Activated CD4-positive, alpha-beta T cell treated with anti-CD3 and anti-CD28 coated beads, Interleukin-2, amount 10 ng/mL, durations not matched to agents 24 days and 14 days (primary cell): Measurements from ENCODE around the gene COL23A1. TPM values are rescaled to one million over a fixed set of nuclear protein-coding genes. Genes with fewer than 3 reads are reported as not detected.

ENCODE experiments used
- DNase-seq: peaks from one replicate; pipeline ENCODE4 v3.0.0; 2022
- H3K27ac Mint-ChIP-seq: one replicate; pipeline ENCODE4 v1.8.0; 2022; ENCODE audit warnings: mild to moderate bottlenecking, mixed read lengths
- H3K27me3 Mint-ChIP-seq: one replicate; pipeline ENCODE4 v1.8.0; 2022; ENCODE audit warnings: mixed read lengths
- H3K36me3 Mint-ChIP-seq: one replicate; pipeline ENCODE4 v1.8.0; 2022; ENCODE audit warnings: low read depth, mild to moderate bottlenecking, mixed read lengths
- H3K4me1 Mint-ChIP-seq: one replicate; pipeline ENCODE4 v1.8.0; 2021; ENCODE audit warnings: mixed read lengths
- H3K4me3 Mint-ChIP-seq: one replicate; pipeline ENCODE4 v1.8.0; 2022; ENCODE audit warnings: mild to moderate bottlenecking, moderate library complexity, mixed read lengths
- H3K9me3 Mint-ChIP-seq: one replicate; pipeline ENCODE4 v1.8.0; 2021; ENCODE audit warnings: mixed read lengths
- intact Hi-C: fragments of 100-400 bp; cut with micrococcal nuclease; formaldehyde crosslinking; loops from one replicate; pipeline ENCODE4 v1.15.1; 2023
- total RNA-seq: library from RNA; stranded (reverse); gene quantifications from 2 replicates; pipeline ENCODE4 v1.2.3, GENCODE V29; 2022

Gene COL23A1
- total RNA-seq, 1 donor from 2014 or later: 0.07 TPM

GRCh38 chr5:178340187-178340586, 250.0 kb downstream of the COL23A1 start:
- Mint-ChIP-seq H3K27me3 (peaks cover 2% of the 10 kb centered on the region), H3K27ac (no peak overlapping the region), H3K4me1 (no peaks in the 10 kb centered on the region), H3K9me3 (no peaks in the 10 kb centered on the region), H3K36me3 (no peaks in the 10 kb centered on the region), H3K4me3 (no peak overlapping the region)
- DNase-seq: no peak
- intact Hi-C loops: no loop called here

- peaks cover 2% of the 10 kb centered on the region for H3K27me3 Mint-ChIP-seq
- H3K27ac Mint-ChIP-seq: no peak overlapping the region
- no peaks in the 10 kb centered on the region for H3K36me3 Mint-ChIP-seq
- no peak overlapping the region for H3K4me3 Mint-ChIP-seq
- no peaks in the 10 kb centered on the region for H3K9me3 Mint-ChIP-seq
- H3K4me1 Mint-ChIP-seq: no peaks in the 10 kb centered on the region
- intact Hi-C loops: no loop called here
- DNase-seq: no peak
Measured at GRCh38 chr5:178339272-178339671, 250.9 kb downstream of the COL23A1 start.

GRCh38 chr5:178338750-178339144, 251.4 kb downstream of the COL23A1 start:
- H3K4me1 Mint-ChIP-seq: no peaks in the 10 kb centered on the region

GRCh38 chr5:178338126-178338749, 252.0 kb downstream of the COL23A1 start:
- no peaks in the 10 kb centered on the region for H3K4me1 Mint-ChIP-seq
- no peaks in the 10 kb centered on the region for H3K36me3 Mint-ChIP-seq
- no peak overlapping the region for H3K27ac Mint-ChIP-seq

More at GRCh38 chr5:178338750-178339144, 251.4 kb downstream of the COL23A1 start:
- DNase-seq: no peak
- H3K27ac Mint-ChIP-seq: no peak overlapping the region
- H3K36me3 Mint-ChIP-seq: no peaks in the 10 kb centered on the region
- H3K4me3 Mint-ChIP-seq: no peak overlapping the region
- H3K9me3 Mint-ChIP-seq: no peaks in the 10 kb centered on the region
- intact Hi-C loops: no loop called here
- peaks cover 2% of the 10 kb centered on the region for H3K27me3 Mint-ChIP-seq

GRCh38 chr5:178337334-178337741, 252.9 kb downstream of the COL23A1 start:
- no peak for DNase-seq
- no peaks in the 10 kb centered on the region for H3K27me3 Mint-ChIP-seq

More at GRCh38 chr5:178338126-178338749, 252.0 kb downstream of the COL23A1 start:
- H3K9me3 Mint-ChIP-seq: no peaks in the 10 kb centered on the region
- DNase-seq: no peak
- no peak overlapping the region for H3K4me3 Mint-ChIP-seq
- peaks cover 2% of the 10 kb centered on the region for H3K27me3 Mint-ChIP-seq
- intact Hi-C loops: no loop called here

GRCh38 chr5:178336889-178337288, 253.3 kb downstream of the COL23A1 start:
- H3K27ac Mint-ChIP-seq: no peak overlapping the region
- no peak overlapping the region for H3K4me3 Mint-ChIP-seq
- intact Hi-C loops: no loop called here
- DNase-seq: no peak
- no peaks in the 10 kb centered on the region for H3K9me3 Mint-ChIP-seq
- no peaks in the 10 kb centered on the region for H3K27me3 Mint-ChIP-seq
- H3K4me1 Mint-ChIP-seq: no peaks in the 10 kb centered on the region
- H3K36me3 Mint-ChIP-seq: no peaks in the 10 kb centered on the region

More at GRCh38 chr5:178337334-178337741, 252.9 kb downstream of the COL23A1 start:
- Mint-ChIP-seq H3K4me3 (no peak overlapping the region), H3K27ac (no peak overlapping the region), H3K36me3 (no peaks in the 10 kb centered on the region), H3K9me3 (no peaks in the 10 kb centered on the region), H3K4me1 (no peaks in the 10 kb centered on the region)
- intact Hi-C loops: no loop called here

- no peaks in the 10 kb centered on the region for H3K27me3 Mint-ChIP-seq
- no peaks in the 10 kb centered on the region for H3K36me3 Mint-ChIP-seq
- DNase-seq: no peak
- H3K4me1 Mint-ChIP-seq: peaks cover 4% of the 10 kb centered on the region
- no peaks in the 10 kb centered on the region for H3K9me3 Mint-ChIP-seq
- no peak overlapping the region for H3K4me3 Mint-ChIP-seq
- no peak overlapping the region for H3K27ac Mint-ChIP-seq
- intact Hi-C loops: no loop called here
Measured at GRCh38 chr5:178335302-178336030, 254.7 kb downstream of the COL23A1 start.

- no peaks in the 10 kb centered on the region for H3K27me3 Mint-ChIP-seq
- no peaks in the 10 kb centered on the region for H3K36me3 Mint-ChIP-seq
- no peak for DNase-seq
- H3K4me1 Mint-ChIP-seq: peaks cover 4% of the 10 kb centered on the region
- intact Hi-C loops: no loop called here
- H3K9me3 Mint-ChIP-seq: no peaks in the 10 kb centered on the region
- H3K27ac Mint-ChIP-seq: no peak overlapping the region
- no peak overlapping the region for H3K4me3 Mint-ChIP-seq
Measured at GRCh38 chr5:178334861-178335260, 255.3 kb downstream of the COL23A1 start.

- H3K36me3 Mint-ChIP-seq: no peaks in the 10 kb centered on the region
- intact Hi-C loops: no loop called here
- no peak for DNase-seq
- no peak overlapping the region for H3K27ac Mint-ChIP-seq
- no peak overlapping the region for H3K4me3 Mint-ChIP-seq
- peaks cover 4% of the 10 kb centered on the region for H3K4me1 Mint-ChIP-seq
- no peaks in the 10 kb centered on the region for H3K27me3 Mint-ChIP-seq
- H3K9me3 Mint-ChIP-seq: no peaks in the 10 kb centered on the region
Measured at GRCh38 chr5:178333821-178334481, 256.2 kb downstream of the COL23A1 start.

GRCh38 chr5:178332210-178332641, 258.0 kb downstream of the COL23A1 start:
- H3K4me1 Mint-ChIP-seq: peaks cover 4% of the 10 kb centered on the region

GRCh38 chr5:178331491-178331996, 258.6 kb downstream of the COL23A1 start:
- H3K4me3 Mint-ChIP-seq: no peak overlapping the region
- H3K27ac Mint-ChIP-seq: no peak overlapping the region
- H3K36me3 Mint-ChIP-seq: no peaks in the 10 kb centered on the region
- H3K4me1 Mint-ChIP-seq: peaks cover 4% of the 10 kb centered on the region
- no peak for DNase-seq
- intact Hi-C loops: no loop called here
- no peaks in the 10 kb centered on the region for H3K9me3 Mint-ChIP-seq
- no peaks in the 10 kb centered on the region for H3K27me3 Mint-ChIP-seq

More at GRCh38 chr5:178332210-178332641, 258.0 kb downstream of the COL23A1 start:
- H3K9me3 Mint-ChIP-seq: no peaks in the 10 kb centered on the region
- intact Hi-C loops: no loop called here
- DNase-seq: no peak
- H3K4me3 Mint-ChIP-seq: no peak overlapping the region
- no peak overlapping the region for H3K27ac Mint-ChIP-seq
- no peaks in the 10 kb centered on the region for H3K36me3 Mint-ChIP-seq
- no peaks in the 10 kb centered on the region for H3K27me3 Mint-ChIP-seq

GRCh38 chr5:178330791-178331404, 259.3 kb downstream of the COL23A1 start:
- no peaks in the 10 kb centered on the region for H3K9me3 Mint-ChIP-seq
- intact Hi-C loops: no loop called here
- H3K4me3 Mint-ChIP-seq: no peak overlapping the region
- no peaks in the 10 kb centered on the region for H3K27me3 Mint-ChIP-seq
- no peaks in the 10 kb centered on the region for H3K36me3 Mint-ChIP-seq
- peak; percentile 73 for DNase-seq
- peaks cover 4% of the 10 kb centered on the region for H3K4me1 Mint-ChIP-seq
- peak overlapping the region; percentile 69 for H3K27ac Mint-ChIP-seq

GRCh38 chr5:178328826-178329730, 261.1 kb downstream of the COL23A1 start:
- peaks cover 4% of the 10 kb centered on the region for H3K4me1 Mint-ChIP-seq
- no peak for DNase-seq
- intact Hi-C loops: no loop called here
- no peak overlapping the region for H3K4me3 Mint-ChIP-seq
- no peak overlapping the region for H3K27ac Mint-ChIP-seq
- no peaks in the 10 kb centered on the region for H3K27me3 Mint-ChIP-seq
- no peaks in the 10 kb centered on the region for H3K36me3 Mint-ChIP-seq
- H3K9me3 Mint-ChIP-seq: no peaks in the 10 kb centered on the region
